Measurements from ENCODE around the gene PAMR1. TPM values are rescaled to one million over a fixed set of nuclear protein-coding genes. Genes with fewer than 3 reads are reported as not detected.
A peak's percentile ranks its signal among the peaks of the same experiment; 100 is the strongest.

PAMR1 gene
- total RNA-seq, 1 donor from 2014 or later: 3.8 TPM

GRCh38 chr11:35500744-35501143, 24.7 kb downstream of the PAMR1 start:
- DNase-seq (ENCODE audit: low read depth): no peak

GRCh38 chr11:35496416-35496815, 29.0 kb downstream of the PAMR1 start:
- DNase-seq (ENCODE audit: low read depth): no peak

- DNase-seq (ENCODE audit: low read depth): no peak
Observed at GRCh38 chr11:35494957-35495490, 30.4 kb downstream of the PAMR1 start.

GRCh38 chr11:35491231-35491871, 34.1 kb downstream of the PAMR1 start:
- DNase-seq (ENCODE audit: low read depth): peak; percentile 62

- DNase-seq (ENCODE audit: low read depth): no peak
Observed at GRCh38 chr11:35488117-35488516, 37.3 kb downstream of the PAMR1 start.

GRCh38 chr11:35487532-35488078, 37.8 kb downstream of the PAMR1 start:
- DNase-seq (ENCODE audit: low read depth): peak; percentile 75

GRCh38 chr11:35486934-35487333, 38.5 kb downstream of the PAMR1 start:
- DNase-seq (ENCODE audit: low read depth): no peak

GRCh38 chr11:35486446-35486845, 39.0 kb downstream of the PAMR1 start:
- no peak for DNase-seq (ENCODE audit: low read depth)

GRCh38 chr11:35485656-35486322, 39.6 kb downstream of the PAMR1 start:
- peak; percentile 86 for DNase-seq (ENCODE audit: low read depth)

GRCh38 chr11:35484435-35484834, 41.0 kb downstream of the PAMR1 start:
- peak; percentile 33 for DNase-seq (ENCODE audit: low read depth)

- peak; percentile 70 for DNase-seq (ENCODE audit: low read depth)
Observed at GRCh38 chr11:35483131-35483820, 42.1 kb downstream of the PAMR1 start.

- DNase-seq (ENCODE audit: low read depth): no peak
Observed at GRCh38 chr11:35479731-35480130, 45.7 kb downstream of the PAMR1 start.

- no peak for DNase-seq (ENCODE audit: low read depth)
Observed at GRCh38 chr11:35478471-35479091, 46.8 kb downstream of the PAMR1 start.

- no peak for DNase-seq (ENCODE audit: low read depth)
Observed at GRCh38 chr11:35477901-35478300, 47.5 kb downstream of the PAMR1 start.

GRCh38 chr11:35474688-35475087, 50.7 kb downstream of the PAMR1 start:
- DNase-seq (ENCODE audit: low read depth): no peak

- DNase-seq (ENCODE audit: low read depth): no peak
Observed at GRCh38 chr11:35473795-35474374, 51.5 kb downstream of the PAMR1 start.

GRCh38 chr11:35470616-35471015, 54.8 kb downstream of the PAMR1 start:
- DNase-seq (ENCODE audit: low read depth): no peak

GRCh38 chr11:35466058-35466457, 59.4 kb downstream of the PAMR1 start:
- DNase-seq (ENCODE audit: low read depth): no peak

- DNase-seq (ENCODE audit: low read depth): peak; percentile 58
Observed at GRCh38 chr11:35464308-35464707, 61.1 kb downstream of the PAMR1 start.

- DNase-seq (ENCODE audit: low read depth): no peak
Observed at GRCh38 chr11:35463331-35463751, 62.1 kb downstream of the PAMR1 start.

Measured in myocyte (in vitro differentiated cells).